Measurements from ENCODE around the gene PTGES2. TPM values are rescaled to one million over a fixed set of nuclear protein-coding genes. Genes with fewer than 3 reads are reported as not detected.

PTGES2 gene
- total and polyA plus RNA-seq, 2 of the 13 experiments (the other 11 are each of a cell fraction or from before 2014, with no cell fraction given), result 63.7 to 79.8 TPM

DNA sequence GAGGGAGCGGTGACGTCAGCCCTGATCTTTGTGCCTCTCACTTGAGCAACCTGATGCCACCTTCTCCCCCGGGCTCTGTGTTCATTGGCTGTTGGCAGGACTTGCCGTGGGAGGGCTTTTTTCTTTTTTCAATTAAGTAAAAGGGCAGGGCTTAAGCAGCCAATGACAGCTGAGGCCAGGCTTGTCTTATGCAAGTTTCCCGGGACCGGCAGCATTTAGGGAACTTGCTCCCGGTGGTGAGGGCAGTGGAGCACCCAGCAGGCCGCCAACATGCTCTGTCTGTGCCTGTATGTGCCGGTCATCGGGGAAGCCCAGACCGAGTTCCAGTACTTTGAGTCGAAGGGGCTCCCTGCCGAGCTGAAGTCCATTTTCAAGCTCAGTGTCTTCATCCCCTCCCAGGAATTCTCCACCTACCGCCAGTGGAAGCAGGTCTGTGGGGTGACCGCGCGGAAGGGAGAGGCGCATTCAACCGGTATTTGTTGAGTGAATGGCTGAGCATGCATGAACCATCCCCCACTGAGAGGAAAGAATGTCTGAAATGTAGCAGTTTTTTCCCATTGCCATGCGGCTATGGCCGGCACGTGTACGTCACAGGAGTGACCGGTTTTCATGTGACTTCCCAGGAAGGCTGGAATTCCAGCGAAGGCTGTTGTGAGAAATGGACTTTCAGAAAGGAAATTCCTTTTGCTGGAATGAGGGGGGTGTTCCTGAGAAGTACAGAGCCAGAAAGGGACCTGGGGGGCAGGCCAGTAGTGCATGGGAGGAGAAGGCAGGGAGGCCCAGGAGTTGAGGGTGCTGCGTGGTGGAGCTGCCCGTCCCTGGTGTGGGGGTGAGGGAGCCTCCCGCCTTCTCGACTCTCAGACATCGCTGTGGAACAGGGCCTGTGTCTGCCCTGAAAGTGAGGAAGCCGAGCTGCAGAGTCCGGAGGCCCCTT is 29.0 kb downstream of the PTGES2 start (continued):
- TF ChIP-seq, protein P1, sequence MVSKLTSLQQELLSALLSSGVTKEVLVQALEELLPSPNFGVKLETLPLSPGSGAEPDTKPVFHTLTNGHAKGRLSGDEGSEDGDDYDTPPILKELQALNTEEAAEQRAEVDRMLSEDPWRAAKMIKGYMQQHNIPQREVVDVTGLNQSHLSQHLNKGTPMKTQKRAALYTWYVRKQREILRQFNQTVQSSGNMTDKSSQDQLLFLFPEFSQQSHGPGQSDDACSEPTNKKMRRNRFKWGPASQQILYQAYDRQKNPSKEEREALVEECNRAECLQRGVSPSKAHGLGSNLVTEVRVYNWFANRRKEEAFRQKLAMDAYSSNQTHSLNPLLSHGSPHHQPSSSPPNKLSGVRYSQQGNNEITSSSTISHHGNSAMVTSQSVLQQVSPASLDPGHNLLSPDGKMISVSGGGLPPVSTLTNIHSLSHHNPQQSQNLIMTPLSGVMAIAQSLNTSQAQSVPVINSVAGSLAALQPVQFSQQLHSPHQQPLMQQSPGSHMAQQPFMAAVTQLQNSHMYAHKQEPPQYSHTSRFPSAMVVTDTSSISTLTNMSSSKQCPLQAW (CRISPR knock-in tag; IDR thresholded peaks at IDR 0.05), result peak; percentile 23; the same call in 1 of the 2 replicates
- TF ChIP-seq ISL2 (CRISPR knock-in tag; IDR thresholded peaks at IDR 0.05), result no peak; the same call in 1 of the 2 replicates
- no peak for TF ChIP-seq PCBP2 (optimal IDR thresholded peaks at IDR 0.05; ENCODE audit: low read depth, low read length, poor library complexity, severe bottlenecking)
- TF ChIP-seq NFYB (CRISPR knock-in tag; IDR thresholded peaks at IDR 0.05), result peak; percentile 86
- TF ChIP-seq ARNT (IDR thresholded peaks at IDR 0.05), result no peak
- TF ChIP-seq TBL1XR1 (IDR thresholded peaks at IDR 0.05; ENCODE audit: borderline replicate concordance, low read length, partially characterized antibody), result peak; percentile 13
- TF ChIP-seq, protein P2, sequence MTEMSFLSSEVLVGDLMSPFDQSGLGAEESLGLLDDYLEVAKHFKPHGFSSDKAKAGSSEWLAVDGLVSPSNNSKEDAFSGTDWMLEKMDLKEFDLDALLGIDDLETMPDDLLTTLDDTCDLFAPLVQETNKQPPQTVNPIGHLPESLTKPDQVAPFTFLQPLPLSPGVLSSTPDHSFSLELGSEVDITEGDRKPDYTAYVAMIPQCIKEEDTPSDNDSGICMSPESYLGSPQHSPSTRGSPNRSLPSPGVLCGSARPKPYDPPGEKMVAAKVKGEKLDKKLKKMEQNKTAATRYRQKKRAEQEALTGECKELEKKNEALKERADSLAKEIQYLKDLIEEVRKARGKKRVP (CRISPR knock-in tag; IDR thresholded peaks at IDR 0.05), result peak in 1 of 2 experiments; percentile 66; a peak in 1 of 4 replicates
- TF ChIP-seq, protein P3, sequence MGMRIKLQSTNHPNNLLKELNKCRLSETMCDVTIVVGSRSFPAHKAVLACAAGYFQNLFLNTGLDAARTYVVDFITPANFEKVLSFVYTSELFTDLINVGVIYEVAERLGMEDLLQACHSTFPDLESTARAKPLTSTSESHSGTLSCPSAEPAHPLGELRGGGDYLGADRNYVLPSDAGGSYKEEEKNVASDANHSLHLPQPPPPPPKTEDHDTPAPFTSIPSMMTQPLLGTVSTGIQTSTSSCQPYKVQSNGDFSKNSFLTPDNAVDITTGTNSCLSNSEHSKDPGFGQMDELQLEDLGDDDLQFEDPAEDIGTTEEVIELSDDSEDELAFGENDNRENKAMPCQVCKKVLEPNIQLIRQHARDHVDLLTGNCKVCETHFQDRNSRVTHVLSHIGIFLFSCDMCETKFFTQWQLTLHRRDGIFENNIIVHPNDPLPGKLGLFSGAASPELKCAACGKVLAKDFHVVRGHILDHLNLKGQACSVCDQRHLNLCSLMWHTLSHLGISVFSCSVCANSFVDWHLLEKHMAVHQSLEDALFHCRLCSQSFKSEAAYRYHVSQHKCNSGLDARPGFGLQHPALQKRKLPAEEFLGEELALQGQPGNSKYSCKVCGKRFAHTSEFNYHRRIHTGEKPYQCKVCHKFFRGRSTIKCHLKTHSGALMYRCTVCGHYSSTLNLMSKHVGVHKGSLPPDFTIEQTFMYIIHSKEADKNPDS (CRISPR knock-in tag; IDR thresholded peaks at IDR 0.05), result no peak
- TF ChIP-seq MLLT10 (CRISPR knock-in tag; IDR thresholded peaks at IDR 0.05), result no peak
- TF ChIP-seq, protein P4, sequence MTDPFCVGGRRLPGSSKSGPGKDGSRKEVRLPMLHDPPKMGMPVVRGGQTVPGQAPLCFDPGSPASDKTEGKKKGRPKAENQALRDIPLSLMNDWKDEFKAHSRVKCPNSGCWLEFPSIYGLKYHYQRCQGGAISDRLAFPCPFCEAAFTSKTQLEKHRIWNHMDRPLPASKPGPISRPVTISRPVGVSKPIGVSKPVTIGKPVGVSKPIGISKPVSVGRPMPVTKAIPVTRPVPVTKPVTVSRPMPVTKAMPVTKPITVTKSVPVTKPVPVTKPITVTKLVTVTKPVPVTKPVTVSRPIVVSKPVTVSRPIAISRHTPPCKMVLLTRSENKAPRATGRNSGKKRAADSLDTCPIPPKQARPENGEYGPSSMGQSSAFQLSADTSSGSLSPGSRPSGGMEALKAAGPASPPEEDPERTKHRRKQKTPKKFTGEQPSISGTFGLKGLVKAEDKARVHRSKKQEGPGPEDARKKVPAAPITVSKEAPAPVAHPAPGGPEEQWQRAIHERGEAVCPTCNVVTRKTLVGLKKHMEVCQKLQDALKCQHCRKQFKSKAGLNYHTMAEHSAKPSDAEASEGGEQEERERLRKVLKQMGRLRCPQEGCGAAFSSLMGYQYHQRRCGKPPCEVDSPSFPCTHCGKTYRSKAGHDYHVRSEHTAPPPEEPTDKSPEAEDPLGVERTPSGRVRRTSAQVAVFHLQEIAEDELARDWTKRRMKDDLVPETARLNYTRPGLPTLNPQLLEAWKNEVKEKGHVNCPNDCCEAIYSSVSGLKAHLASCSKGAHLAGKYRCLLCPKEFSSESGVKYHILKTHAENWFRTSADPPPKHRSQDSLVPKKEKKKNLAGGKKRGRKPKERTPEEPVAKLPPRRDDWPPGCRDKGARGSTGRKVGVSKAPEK (CRISPR knock-in tag; IDR thresholded peaks at IDR 0.05; ENCODE audit: borderline replicate concordance), result peak; percentile 63; the same call in 1 of the 2 replicates
- TF ChIP-seq, protein P5, sequence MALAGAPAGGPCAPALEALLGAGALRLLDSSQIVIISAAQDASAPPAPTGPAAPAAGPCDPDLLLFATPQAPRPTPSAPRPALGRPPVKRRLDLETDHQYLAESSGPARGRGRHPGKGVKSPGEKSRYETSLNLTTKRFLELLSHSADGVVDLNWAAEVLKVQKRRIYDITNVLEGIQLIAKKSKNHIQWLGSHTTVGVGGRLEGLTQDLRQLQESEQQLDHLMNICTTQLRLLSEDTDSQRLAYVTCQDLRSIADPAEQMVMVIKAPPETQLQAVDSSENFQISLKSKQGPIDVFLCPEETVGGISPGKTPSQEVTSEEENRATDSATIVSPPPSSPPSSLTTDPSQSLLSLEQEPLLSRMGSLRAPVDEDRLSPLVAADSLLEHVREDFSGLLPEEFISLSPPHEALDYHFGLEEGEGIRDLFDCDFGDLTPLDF (CRISPR knock-in tag; IDR thresholded peaks at IDR 0.05), result no peak
- TF ChIP-seq, protein P6, sequence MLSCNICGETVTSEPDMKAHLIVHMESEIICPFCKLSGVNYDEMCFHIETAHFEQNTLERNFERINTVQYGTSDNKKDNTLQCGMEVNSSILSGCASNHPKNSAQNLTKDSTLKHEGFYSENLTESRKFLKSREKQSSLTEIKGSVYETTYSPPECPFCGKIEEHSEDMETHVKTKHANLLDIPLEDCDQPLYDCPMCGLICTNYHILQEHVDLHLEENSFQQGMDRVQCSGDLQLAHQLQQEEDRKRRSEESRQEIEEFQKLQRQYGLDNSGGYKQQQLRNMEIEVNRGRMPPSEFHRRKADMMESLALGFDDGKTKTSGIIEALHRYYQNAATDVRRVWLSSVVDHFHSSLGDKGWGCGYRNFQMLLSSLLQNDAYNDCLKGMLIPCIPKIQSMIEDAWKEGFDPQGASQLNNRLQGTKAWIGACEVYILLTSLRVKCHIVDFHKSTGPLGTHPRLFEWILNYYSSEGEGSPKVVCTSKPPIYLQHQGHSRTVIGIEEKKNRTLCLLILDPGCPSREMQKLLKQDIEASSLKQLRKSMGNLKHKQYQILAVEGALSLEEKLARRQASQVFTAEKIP (CRISPR knock-in tag; IDR thresholded peaks at IDR 0.05; ENCODE audit: borderline replicate concordance), result no peak
- TF ChIP-seq U2AF2 (IDR thresholded peaks at IDR 0.05; ENCODE audit: low read depth, low read length), result no peak
- no peak for TF ChIP-seq ESRRA (CRISPR knock-in tag; IDR thresholded peaks at IDR 0.05; ENCODE audit: low read depth)
